Spleen (tissue), 7 donors: ENCODE data around the gene RIMS1.

Experiments used
- POLR2A ChIP-seq, 3 donors: fragments of 450-650 bp; IDR thresholded peaks; one replicate each; pipeline ENCODE4 v1.5.1; 2017; ENCODE audit warnings: antibody characterized with exemption in 3 of 3, mild to moderate bottlenecking in 1 of 3
- POLR2AphosphoS5 ChIP-seq, 3 donors: sonication (generic); formaldehyde crosslinking; IDR thresholded peaks; one replicate each; pipeline ENCODE4 v1.5.1; 2017; ENCODE audit warnings: antibody characterized with exemption in 3 of 3
- TF ChIP-seq, protein P1 (sequence below), 11 experiments: fragments of 200-600 bp in 7 of 11; fragments of 450-650 bp in 4 of 11; sonication (generic) in 4 of 11; IDR thresholded peaks in 8 of 11; conservative IDR thresholded peaks in 3 of 11; 1 replicate in 7 of 11; 2 replicates in 4 of 11; pipeline versions ENCODE4 v1.4.0 to v1.8.0; 2016 to 2021; ENCODE audit warnings: antibody characterized with exemption in 11 of 11, inconsistent platforms in 4 of 11, mild to moderate bottlenecking in 1 of 11
- donor health status: DM: no; HTN: no; CAD: no; lungs with moderate emphysema.
- donor health status: DM: no; HTN: no; CAD: no.
- donor health status: DM: no; HTN: no; CAD: no.

DNA sequence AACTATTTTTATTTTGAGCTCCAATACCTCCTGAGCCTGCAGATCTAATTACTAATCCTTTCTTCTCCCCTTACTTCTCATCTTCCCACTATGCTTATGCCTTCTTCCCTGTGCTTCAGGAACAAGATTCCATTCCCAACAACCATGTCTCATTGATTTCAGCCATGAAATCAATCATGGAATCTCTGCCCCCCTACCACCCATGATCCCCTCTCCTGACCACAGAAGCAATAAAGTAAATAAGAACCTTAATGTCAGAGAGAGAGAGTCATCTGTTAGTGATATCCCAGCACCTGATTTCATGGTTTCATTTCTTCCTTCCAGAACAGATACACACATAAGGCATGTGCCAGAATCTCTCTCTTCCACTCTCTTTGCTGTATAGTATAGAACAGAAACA lies 395.9 kb downstream of the RIMS1 start:
- TF ChIP-seq, protein P1, sequence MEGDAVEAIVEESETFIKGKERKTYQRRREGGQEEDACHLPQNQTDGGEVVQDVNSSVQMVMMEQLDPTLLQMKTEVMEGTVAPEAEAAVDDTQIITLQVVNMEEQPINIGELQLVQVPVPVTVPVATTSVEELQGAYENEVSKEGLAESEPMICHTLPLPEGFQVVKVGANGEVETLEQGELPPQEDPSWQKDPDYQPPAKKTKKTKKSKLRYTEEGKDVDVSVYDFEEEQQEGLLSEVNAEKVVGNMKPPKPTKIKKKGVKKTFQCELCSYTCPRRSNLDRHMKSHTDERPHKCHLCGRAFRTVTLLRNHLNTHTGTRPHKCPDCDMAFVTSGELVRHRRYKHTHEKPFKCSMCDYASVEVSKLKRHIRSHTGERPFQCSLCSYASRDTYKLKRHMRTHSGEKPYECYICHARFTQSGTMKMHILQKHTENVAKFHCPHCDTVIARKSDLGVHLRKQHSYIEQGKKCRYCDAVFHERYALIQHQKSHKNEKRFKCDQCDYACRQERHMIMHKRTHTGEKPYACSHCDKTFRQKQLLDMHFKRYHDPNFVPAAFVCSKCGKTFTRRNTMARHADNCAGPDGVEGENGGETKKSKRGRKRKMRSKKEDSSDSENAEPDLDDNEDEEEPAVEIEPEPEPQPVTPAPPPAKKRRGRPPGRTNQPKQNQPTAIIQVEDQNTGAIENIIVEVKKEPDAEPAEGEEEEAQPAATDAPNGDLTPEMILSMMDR (IDR thresholded peaks at IDR 0.05 in 8 of 11, conservative IDR thresholded peaks at IDR 0.05 in 3 of 11): no peak
- no peak for TF ChIP-seq POLR2A (IDR thresholded peaks at IDR 0.05)
- no peak for TF ChIP-seq POLR2AphosphoS5 (IDR thresholded peaks at IDR 0.05)
